GM19395 (cell line): Measurements from ENCODE around the gene FBXO33.

Experiments used
- ATAC-seq: cut with Tn5 transposase; IDR thresholded peaks from one replicate; pipeline ENCODE4 v1.9.1; 2021; ENCODE audit warnings: mild to moderate bottlenecking, moderate library complexity; ENCODE audit not compliant: unreplicated experiment

The FBXO33 gene

GRCh38 chr14:39431416-39432178 lies 636 bp downstream of the FBXO33 start:
- peak; percentile 27 for ATAC-seq

GRCh38 chr14:39430762-39431415 lies 1.3 kb downstream of the FBXO33 start:
- peak; percentile 1 for ATAC-seq

DNA sequence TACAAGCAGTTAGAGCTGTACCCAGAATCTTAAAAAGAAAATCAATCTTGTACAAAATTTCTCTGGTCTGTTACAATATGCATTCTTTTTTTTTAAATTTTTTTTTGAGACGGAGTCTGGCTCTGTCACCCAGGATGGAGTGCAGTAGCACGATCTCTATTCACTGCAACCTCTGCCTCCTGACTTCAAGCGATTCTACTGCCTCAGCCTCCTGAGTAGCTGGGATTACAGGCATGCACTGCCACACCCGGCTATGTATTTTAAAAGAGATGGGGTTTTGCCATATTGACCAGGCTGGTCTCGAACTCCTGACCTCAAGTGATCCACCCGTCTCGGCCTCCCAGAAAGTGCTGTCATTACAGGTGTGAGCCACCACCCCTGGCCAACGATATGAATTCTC lies 4.1 kb downstream of the FBXO33 start:
- no peak for ATAC-seq

GRCh38 chr14:39426605-39427004 lies 5.6 kb downstream of the FBXO33 start:
- ATAC-seq, result no peak

DNA sequence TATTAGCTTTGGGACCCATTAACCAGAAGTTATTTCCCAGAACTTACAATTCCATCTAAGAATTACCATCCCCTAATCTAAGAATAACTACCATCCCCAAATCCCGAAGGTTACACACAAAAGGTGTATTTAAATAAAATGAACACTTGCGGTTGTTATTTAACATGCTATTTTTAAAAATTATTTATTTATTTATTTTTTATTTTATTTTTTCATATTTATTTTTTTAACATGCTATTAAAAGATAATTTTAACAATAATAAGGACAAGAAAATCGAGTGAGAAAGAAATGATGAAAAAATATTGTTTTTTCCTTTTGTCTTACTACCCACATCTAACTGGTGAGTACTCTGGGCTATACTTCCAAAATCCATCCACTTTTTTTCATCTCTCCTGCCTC lies 6.3 kb downstream of the FBXO33 start:
- ATAC-seq, result no peak

- no peak for ATAC-seq
These were observed 8.4 kb downstream of the FBXO33 start for GRCh38 chr14:39423793-39424192.

- ATAC-seq, result no peak
These were observed 10.0 kb downstream of the FBXO33 start for GRCh38 chr14:39422243-39422642.

GRCh38 chr14:39419272-39419671 lies 13.0 kb downstream of the FBXO33 start:
- no peak for ATAC-seq

DNA sequence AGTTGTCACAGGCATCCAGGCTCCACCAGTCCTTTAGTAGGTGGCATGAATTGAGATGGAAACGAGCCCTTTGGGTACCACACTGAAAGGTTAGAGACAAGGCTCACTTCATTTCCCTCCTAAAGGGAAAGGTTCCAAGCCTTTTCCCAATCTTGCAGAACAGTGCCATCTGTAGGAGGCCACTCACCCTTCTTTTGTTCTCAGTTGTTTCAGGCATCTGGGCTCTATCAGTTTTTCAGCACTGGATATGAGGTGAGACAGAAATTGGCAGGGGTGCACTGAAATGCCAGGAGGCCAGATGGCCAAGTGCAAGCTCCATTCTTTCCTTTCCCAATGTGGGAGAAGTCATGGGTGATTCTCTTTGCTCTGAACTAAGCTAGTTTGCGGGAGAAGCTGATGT lies 15.2 kb downstream of the FBXO33 start:
- no peak for ATAC-seq

DNA sequence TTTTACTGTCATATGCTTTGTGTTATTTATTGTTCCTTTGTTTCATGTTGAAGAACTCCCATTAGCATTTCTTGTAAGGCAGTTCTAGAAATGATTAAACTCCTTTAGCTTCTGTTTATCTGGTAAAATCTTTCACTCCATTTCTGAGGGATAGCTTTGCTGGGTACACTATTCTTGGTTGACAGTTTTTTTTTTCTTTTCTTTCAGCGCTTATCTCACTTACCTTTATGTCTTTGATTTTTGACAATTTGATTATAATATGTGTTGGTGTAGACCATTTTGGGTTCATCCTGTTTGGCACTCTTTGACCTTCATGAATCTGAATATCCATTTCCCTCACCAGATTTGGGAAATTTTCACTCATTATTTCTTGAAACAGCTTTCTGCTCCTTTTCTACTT lies 16.2 kb downstream of the FBXO33 start:
- ATAC-seq, result no peak

DNA sequence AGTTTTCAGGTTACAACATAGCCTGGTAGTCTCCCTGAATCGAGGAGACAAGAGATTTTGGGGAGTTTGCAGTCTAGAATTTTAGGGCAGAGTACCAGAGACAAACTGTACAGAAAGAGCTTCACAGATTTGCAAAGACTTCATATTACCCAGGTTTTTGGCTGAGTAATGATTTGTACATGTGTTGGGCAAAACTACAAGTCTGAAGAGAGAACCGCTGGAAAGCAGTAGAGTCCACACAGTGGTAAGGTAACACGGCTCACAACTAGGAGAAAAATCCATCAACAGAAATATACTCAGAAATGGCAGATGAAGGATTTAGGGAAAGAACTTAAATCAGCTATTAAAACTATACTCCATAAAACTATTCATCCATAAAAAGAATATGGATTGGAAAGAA lies 25.7 kb downstream of the FBXO33 start:
- ATAC-seq, result no peak

GRCh38 chr14:39398382-39398781 lies 33.9 kb downstream of the FBXO33 start:
- no peak for ATAC-seq

- no peak for ATAC-seq
These were observed 35.8 kb downstream of the FBXO33 start for GRCh38 chr14:39396448-39396847.

GRCh38 chr14:39395555-39396254 lies 36.5 kb downstream of the FBXO33 start:
- no peak for ATAC-seq

- ATAC-seq, result no peak
These were observed 38.9 kb downstream of the FBXO33 start for GRCh38 chr14:39393289-39393688.

DNA sequence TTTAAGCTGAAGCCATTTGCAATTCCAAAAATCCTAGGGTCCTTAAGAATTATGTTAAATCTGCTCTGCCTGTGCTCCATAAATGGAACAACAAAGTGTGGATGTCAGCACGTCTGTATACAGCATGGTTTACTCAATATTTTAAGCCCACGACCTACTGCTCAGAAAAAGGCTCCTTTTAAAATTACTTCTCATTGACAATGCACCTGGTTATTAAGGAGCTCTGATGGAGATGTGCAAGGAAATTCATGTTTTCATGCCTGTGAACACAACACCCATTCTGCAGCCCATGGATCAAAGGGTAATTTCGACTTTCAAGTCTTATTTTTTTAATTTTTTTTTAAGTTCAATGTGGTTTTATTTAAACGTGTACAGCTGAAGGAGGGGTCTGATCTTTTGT lies 48.1 kb downstream of the FBXO33 start:
- no peak for ATAC-seq

GRCh38 chr14:39383741-39384140 lies 48.5 kb downstream of the FBXO33 start:
- ATAC-seq, result no peak

DNA sequence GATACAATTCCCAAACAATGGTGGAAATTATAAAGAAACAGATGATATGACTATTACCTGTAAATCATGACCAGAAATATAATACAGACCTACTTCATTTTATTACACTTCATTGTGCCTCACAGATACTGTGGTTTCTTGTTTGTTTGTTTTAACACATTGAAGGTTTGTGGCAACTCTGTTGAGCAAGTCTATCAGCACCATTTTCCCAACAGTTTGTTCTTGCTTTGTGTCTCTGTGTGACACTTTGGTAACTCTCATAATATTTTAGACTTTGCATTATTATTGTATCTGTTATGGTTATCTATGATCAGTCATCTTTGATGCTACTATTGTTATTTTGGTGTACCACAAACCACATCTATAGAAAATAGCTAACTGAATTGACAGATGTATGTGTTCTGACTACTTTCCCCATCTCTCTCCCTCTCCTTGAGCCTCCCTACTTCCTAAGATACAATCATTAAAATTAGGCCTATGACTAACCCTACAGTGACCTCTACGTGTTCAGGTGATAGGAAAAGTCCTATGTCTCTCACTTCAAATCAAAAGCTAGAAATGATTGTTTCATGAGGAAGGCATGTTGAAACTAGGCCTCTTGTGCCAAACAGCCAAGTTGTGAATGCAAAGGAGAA lies 49.1 kb downstream of the FBXO33 start:
- ATAC-seq, result peak; percentile 72

DNA sequence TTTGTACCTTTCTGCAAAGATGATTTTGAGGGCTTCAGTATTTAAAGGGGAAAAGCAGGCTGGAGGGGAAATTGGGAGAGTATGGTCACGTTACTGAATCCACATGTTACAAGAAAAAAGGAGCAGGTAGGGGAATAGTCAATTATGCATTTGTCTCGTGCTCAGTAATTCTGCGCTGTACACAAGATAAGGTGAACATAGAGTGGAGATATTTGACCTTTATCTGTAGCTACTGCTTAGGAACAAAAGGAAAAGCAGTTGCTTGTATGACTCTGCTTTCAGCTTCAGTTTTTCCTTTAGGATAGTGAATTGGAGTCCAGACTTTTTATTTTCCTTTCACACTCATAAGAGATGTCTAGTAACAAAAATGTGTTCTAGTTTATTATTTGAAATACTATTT lies 49.8 kb downstream of the FBXO33 start:
- ATAC-seq, result no peak

- ATAC-seq, result no peak
These were observed 50.9 kb downstream of the FBXO33 start for GRCh38 chr14:39381366-39381765.

DNA sequence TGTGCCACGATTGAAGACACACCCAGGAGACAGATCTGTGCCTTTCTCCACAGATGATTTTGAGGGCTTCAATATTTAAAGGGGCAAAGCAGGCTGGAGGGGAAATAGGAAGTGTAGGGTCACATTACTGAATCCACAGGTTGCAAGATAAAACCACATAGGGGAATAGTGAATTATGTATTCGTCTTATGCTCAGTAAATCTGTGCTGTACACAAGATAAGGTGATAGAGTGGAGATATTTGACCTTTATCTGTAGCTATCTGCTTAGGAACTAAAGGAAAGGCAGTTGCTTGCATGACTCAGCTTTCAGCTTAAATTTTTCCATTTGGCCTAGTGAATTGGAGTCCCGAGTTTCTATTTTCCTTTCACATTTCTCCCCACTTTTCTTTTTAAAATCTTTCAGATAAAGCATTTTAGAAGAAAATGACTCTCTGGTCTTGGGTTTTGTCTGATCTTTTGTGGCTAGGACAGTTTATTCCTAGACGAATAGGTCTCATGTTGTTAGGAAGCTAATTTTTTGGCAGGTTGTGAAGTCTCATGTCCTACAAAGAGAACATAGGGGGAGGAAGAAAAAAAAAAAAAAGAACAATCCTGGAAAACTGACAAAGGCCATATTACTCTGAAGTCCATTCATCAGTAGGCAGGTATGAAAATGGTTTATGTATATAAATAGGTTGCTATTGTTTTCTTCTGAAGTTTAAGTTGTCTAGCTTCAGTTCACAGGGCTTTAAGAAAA lies 55.4 kb downstream of the FBXO33 start:
- ATAC-seq, result no peak
